Neural crest cell (in vitro differentiated cells): ENCODE data around the gene TMEM272. TPM values are rescaled to one million over a fixed set of nuclear protein-coding genes. Genes with fewer than 3 reads are reported as not detected.

Experiments used
- DNase-seq: peaks from one replicate; pipeline ENCODE4 v3.0.0; 2021; ENCODE audit warnings: low read depth, mixed read lengths, low spot score
- H3K27ac Mint-ChIP-seq: one replicate; pipeline ENCODE4 v1.8.0; 2021; ENCODE audit warnings: mild to moderate bottlenecking, mixed read lengths; ENCODE audit not compliant: unreplicated experiment
- H3K27me3 Mint-ChIP-seq: 2 replicates; pipeline ENCODE4 v1.8.0; 2021; ENCODE audit warnings: low read depth, mild to moderate bottlenecking, mixed read lengths
- H3K36me3 Mint-ChIP-seq: 2 replicates; pipeline ENCODE4 v1.8.0; 2021; ENCODE audit warnings: low read depth, mild to moderate bottlenecking, mixed read lengths
- H3K4me1 Mint-ChIP-seq: 2 replicates; pipeline ENCODE4 v1.8.0; 2021; ENCODE audit warnings: mixed read lengths
- H3K4me3 Mint-ChIP-seq: one replicate; pipeline ENCODE4 v1.8.0; 2021; ENCODE audit warnings: mild to moderate bottlenecking, mixed read lengths
- H3K9me3 Mint-ChIP-seq: 2 replicates; pipeline ENCODE4 v1.8.0; 2021; ENCODE audit warnings: mixed read lengths
- CTCF ChIP-seq: fragments of 200-600 bp; sonication (generic); conservative IDR thresholded peaks from 2 replicates; pipeline ENCODE4 v1.5.0; 2021; ENCODE audit warnings: antibody characterized with exemption, mild to moderate bottlenecking
- total RNA-seq: library from RNA; stranded (reverse); gene quantifications from 2 replicates; pipeline ENCODE4 v1.2.1, GENCODE V29; 2021

The TMEM272 gene
- total RNA-seq, 1 donor from 2014 or later: 0.26 TPM

GRCh38 chr13:51837016-51837415, 8.0 kb downstream of the TMEM272 start:
- Mint-ChIP-seq H3K9me3 (no peaks in the 10 kb centered on the region), H3K4me3 (no peak overlapping the region), H3K27me3 (no peaks in the 10 kb centered on the region), H3K27ac (no peak overlapping the region), H3K36me3 (no peaks in the 10 kb centered on the region), H3K4me1 (no peaks in the 10 kb centered on the region)
- DNase-seq: no peak
- TF ChIP-seq CTCF: no peak

- Mint-ChIP-seq H3K4me3 (no peak overlapping the region), H3K27me3 (no peaks in the 10 kb centered on the region), H3K27ac (no peak overlapping the region), H3K36me3 (no peaks in the 10 kb centered on the region), H3K9me3 (no peaks in the 10 kb centered on the region), H3K4me1 (no peaks in the 10 kb centered on the region)
- no peak for TF ChIP-seq CTCF
- DNase-seq: no peak
Measured at GRCh38 chr13:51834581-51835171, 10.3 kb downstream of the TMEM272 start.

- Mint-ChIP-seq H3K9me3 (no peaks in the 10 kb centered on the region), H3K4me3 (no peak overlapping the region), H3K36me3 (no peaks in the 10 kb centered on the region), H3K4me1 (no peaks in the 10 kb centered on the region), H3K27ac (no peak overlapping the region), H3K27me3 (no peaks in the 10 kb centered on the region)
- no peak for TF ChIP-seq CTCF
- no peak for DNase-seq
Measured at GRCh38 chr13:51833980-51834379, 11.0 kb downstream of the TMEM272 start.

DNA sequence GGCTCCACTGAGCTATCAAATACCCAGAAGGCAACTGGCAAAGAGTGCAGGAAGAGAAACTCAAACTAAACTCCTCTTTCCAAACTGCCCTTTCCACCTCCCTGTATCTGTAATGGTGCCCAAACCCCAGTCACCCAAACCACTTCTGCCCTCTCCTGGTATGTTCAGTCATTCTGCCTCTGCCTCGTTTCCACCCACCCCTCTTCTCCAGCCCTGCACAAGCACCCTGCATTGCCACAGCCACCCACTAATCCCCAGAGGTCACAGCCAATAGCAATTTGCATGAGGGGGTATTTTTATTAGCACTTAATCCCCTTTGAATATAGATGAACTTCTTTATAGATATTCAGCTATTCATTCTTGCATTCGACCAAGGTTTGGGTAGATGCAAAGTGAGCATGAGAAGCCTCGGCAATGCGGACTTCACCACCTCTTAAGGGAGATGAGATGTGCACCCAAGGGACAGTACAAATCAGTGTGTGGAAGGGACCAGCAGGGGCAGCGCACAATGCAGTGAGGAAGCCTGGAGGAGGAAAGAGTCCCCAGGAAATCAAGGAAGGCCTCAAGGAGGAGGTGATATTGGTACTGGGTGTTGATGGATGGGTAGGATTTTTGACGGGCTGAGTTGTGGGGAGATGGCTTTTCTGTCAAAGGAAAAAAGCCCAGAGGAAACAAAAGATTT, 12.4 kb downstream of the TMEM272 start:
- no peak for DNase-seq
- H3K4me1 Mint-ChIP-seq: no peaks in the 10 kb centered on the region
- TF ChIP-seq CTCF: peak; percentile 39
- no peaks in the 10 kb centered on the region for H3K27me3 Mint-ChIP-seq
- H3K27ac Mint-ChIP-seq: peak overlapping the region; percentile 14
- no peak overlapping the region for H3K4me3 Mint-ChIP-seq
- no peaks in the 10 kb centered on the region for H3K9me3 Mint-ChIP-seq
- H3K36me3 Mint-ChIP-seq: no peaks in the 10 kb centered on the region

GRCh38 chr13:51831519-51831918, 13.5 kb downstream of the TMEM272 start:
- Mint-ChIP-seq H3K27ac (no peak overlapping the region), H3K27me3 (no peaks in the 10 kb centered on the region)
- no peak for TF ChIP-seq CTCF

More at GRCh38 chr13:51831519-51831918, 13.5 kb downstream of the TMEM272 start:
- Mint-ChIP-seq H3K9me3 (no peaks in the 10 kb centered on the region), H3K36me3 (no peaks in the 10 kb centered on the region), H3K4me3 (no peak overlapping the region), H3K4me1 (no peaks in the 10 kb centered on the region)
- no peak for DNase-seq
